ENCODE data around the gene SGK1.

Gene SGK1

DNA sequence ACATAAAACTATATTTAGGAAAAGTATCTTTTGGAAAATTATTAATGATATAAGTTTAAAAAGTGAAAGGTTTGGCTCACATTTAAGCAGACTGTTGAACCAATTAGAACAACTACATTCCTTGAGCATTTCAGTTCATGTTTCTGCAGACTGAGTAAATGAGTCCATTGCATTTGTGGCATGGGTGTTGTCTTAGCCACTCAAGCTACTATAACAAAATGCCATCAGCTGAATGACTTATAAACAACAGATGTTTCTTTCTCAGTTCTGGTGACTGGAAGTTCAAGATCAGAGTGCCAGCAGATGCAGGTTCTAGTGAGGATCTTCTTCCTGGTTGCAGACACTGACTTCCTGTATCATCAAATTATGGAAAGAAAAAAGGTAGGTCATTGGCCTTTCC lies 198.4 kb downstream of the SGK1 start:
- ATAC-seq (ENCODE audit: low read depth) (no peak), DNase-seq (ENCODE audit: low spot score) (no peak)
- Histone ChIP-seq H3K27ac (ENCODE audit: poor library complexity, severe bottlenecking) (no peak overlapping the region), H3K4me1 (ENCODE audit: insufficient read depth, poor library complexity, severe bottlenecking) (peaks cover 7% of the 10 kb centered on the region), H3K27me3 (ENCODE audit: insufficient read depth, poor library complexity, severe bottlenecking) (no peaks in the 10 kb centered on the region), H3K9me3 (ENCODE audit: severe bottlenecking) (no peaks in the 10 kb centered on the region), H3K4me3 (ENCODE audit: severe bottlenecking) (no peak overlapping the region), H3K36me3 (ENCODE audit: low read depth) (no peaks in the 10 kb centered on the region)
- TF ChIP-seq, protein P1, sequence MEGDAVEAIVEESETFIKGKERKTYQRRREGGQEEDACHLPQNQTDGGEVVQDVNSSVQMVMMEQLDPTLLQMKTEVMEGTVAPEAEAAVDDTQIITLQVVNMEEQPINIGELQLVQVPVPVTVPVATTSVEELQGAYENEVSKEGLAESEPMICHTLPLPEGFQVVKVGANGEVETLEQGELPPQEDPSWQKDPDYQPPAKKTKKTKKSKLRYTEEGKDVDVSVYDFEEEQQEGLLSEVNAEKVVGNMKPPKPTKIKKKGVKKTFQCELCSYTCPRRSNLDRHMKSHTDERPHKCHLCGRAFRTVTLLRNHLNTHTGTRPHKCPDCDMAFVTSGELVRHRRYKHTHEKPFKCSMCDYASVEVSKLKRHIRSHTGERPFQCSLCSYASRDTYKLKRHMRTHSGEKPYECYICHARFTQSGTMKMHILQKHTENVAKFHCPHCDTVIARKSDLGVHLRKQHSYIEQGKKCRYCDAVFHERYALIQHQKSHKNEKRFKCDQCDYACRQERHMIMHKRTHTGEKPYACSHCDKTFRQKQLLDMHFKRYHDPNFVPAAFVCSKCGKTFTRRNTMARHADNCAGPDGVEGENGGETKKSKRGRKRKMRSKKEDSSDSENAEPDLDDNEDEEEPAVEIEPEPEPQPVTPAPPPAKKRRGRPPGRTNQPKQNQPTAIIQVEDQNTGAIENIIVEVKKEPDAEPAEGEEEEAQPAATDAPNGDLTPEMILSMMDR (IDR thresholded peaks at IDR 0.05; ENCODE audit: poor library complexity, severe bottlenecking): no peak

Measured in RWPE2 (cell line).